Measurements from ENCODE around the gene NRCAM.

The NRCAM gene

GRCh38 chr7:108097703-108098102, 358.5 kb downstream of the NRCAM start:
- no peaks in the 10 kb centered on the region for H3K36me3 ChIP-seq (replicated peaks; ENCODE audit: low read depth, low read length)
- no peaks in the 10 kb centered on the region for H4K20me1 ChIP-seq (ENCODE audit: insufficient read depth, low read length)
- no peak overlapping the region for H3K27ac ChIP-seq (ENCODE audit: low read length)
- H3K4me1 ChIP-seq (ENCODE audit: low read length) = no peaks in the 10 kb centered on the region
- no peaks in the 10 kb centered on the region for H3K79me2 ChIP-seq (ENCODE audit: low read length)
- no peak overlapping the region for H2AFZ ChIP-seq (ENCODE audit: low read depth, low read length)
- H3K9ac ChIP-seq (ENCODE audit: low read length) = no peak overlapping the region
- H3K4me3 ChIP-seq (ENCODE audit: low read length) = no peak overlapping the region
- no peaks in the 10 kb centered on the region for H3K27me3 ChIP-seq (ENCODE audit: low read depth, low read length)
- H3K9me3 ChIP-seq (ENCODE audit: insufficient read depth, low read length) = no peaks in the 10 kb centered on the region
- peak; percentile 28 for TF ChIP-seq CTCF (IDR thresholded peaks at IDR 0.05; ENCODE audit: low read depth, low read length)
- TF ChIP-seq EZH2phosphoT487 (IDR thresholded peaks at IDR 0.05; ENCODE audit: low read depth) = no peak
- no peak overlapping the region for H3K4me2 ChIP-seq (ENCODE audit: low read length)

Measured in OCI-LY3 (cell line).